Measurements from ENCODE around the gene IFT20.

DNA sequence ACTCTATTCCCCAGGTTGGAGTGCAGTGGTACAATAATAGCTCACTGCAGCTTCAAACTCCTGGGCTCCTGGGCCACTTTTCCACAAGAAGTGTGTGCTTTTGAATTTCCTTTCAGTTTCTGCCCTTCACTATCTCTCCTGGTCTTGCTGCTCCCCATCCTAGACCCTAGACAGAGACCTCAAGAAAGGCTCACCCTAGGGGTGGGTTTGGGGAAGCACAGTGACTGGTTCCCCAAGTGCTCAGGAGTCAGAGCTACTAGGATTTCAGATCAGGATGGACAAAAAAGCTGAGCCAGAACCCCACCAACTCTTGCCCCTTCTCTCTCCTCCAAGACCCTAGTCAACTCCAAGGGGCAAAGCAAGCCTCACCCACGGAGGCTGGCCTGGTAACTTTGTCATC is 31.3 kb upstream of the IFT20 start:
- TF ChIP-seq, protein P1, sequence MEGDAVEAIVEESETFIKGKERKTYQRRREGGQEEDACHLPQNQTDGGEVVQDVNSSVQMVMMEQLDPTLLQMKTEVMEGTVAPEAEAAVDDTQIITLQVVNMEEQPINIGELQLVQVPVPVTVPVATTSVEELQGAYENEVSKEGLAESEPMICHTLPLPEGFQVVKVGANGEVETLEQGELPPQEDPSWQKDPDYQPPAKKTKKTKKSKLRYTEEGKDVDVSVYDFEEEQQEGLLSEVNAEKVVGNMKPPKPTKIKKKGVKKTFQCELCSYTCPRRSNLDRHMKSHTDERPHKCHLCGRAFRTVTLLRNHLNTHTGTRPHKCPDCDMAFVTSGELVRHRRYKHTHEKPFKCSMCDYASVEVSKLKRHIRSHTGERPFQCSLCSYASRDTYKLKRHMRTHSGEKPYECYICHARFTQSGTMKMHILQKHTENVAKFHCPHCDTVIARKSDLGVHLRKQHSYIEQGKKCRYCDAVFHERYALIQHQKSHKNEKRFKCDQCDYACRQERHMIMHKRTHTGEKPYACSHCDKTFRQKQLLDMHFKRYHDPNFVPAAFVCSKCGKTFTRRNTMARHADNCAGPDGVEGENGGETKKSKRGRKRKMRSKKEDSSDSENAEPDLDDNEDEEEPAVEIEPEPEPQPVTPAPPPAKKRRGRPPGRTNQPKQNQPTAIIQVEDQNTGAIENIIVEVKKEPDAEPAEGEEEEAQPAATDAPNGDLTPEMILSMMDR (IDR thresholded peaks at IDR 0.05; ENCODE audit: poor library complexity) = no peak
- no peak for TF ChIP-seq EZH2phosphoT487 (IDR thresholded peaks at IDR 0.05; ENCODE audit: low read depth, severe bottlenecking, unreplicated experiment)
